ENCODE measurements around the gene AKAP8L.

DNA sequence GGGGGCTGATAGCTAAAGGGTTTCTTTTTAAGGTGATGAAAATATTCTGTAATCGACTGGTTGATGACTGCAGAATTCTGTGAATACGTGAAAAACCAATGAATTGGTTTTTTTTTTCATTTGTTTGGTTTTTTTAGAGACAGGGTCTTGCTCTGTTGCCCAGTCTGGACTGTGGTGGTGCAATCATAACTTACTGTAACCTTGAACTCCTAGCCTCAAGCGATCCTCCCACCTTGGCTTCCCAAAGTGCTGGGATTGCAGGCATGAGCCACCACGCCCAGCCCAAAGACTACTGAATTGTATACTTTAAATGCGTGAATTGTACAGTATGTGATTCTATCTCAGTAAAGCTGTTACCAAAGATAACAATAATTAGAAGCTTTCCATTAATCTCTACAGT is 24.4 kb downstream of the AKAP8L start:
- TF ChIP-seq CTCF (IDR thresholded peaks at IDR 0.05) = no peak
- no peak for TF ChIP-seq POLR2A (IDR thresholded peaks at IDR 0.05)
